K562 (cell line): Measurements from ENCODE around the gene TEPSIN. TPM values are rescaled to one million over a fixed set of nuclear protein-coding genes. Genes with fewer than 3 reads are reported as not detected.

Source experiments
- ATAC-seq: fragments of 200-7000 bp; cut with Tn5 transposase; 3 replicates; pipeline ENCODE4 v1.9.1; 2020; ENCODE audit warnings: moderate library complexity
- BruUV-seq: library from RNA; stranded (reverse); fragments of 400-500 nt; replicated peaks from 2 replicates; lab custom pipeline; 2021; lab: Mats Ljungman, UMichigan
- CTCF ChIA-PET: fragments of 300-600 bp; formaldehyde crosslinking; extraction: SDS; loops from one replicate; lab custom pipeline; 2021; ENCODE audit warnings: low intra/inter-chr PET ratio; lab: Yijun Ruan, JAX
- POLR2A ChIA-PET: fragments of 300-600, 350-650 bp; sonication (Branson Sonifier 250); formaldehyde crosslinking; extraction: SDS; loops from one replicate; lab custom pipeline; 2021; ENCODE audit warnings: antibody characterized with exemption, inconsistent platforms; lab: Yijun Ruan, JAX
- DNase-seq, 4 experiments: peaks; one replicate each; pipeline versions ENCODE4 v3.0.0 to v3.0.0-alpha.2; 2011 to 2018; ENCODE audit warnings: low spot score in 3 of 4, mixed read lengths in 3 of 4; ENCODE audit errors: extremely low read depth in 1 of 4
- FAIRE-seq: peaks from 2 replicates; lab custom pipeline; 2011; peaks lifted over from hg19 to GRCh38; lab: Jason Lieb, UNC
- H2AFZ ChIP-seq: 2 replicates; pipeline ENCODE4 v1.6.0; 2011; ENCODE audit warnings: low read depth, low read length, control low read depth, inconsistent platforms
- H3K27ac ChIP-seq: fragments of 200-600 bp; 3 replicates; pipeline ENCODE4 v1.8.0; 2011; ENCODE audit warnings: low read depth, mild to moderate bottlenecking, control low read depth, inconsistent platforms, low read length, moderate library complexity, mixed read lengths; ENCODE audit errors: extremely low read depth
- H3K27me3 ChIP-seq, 2 experiments: fragments of 300-600 bp in 1 of 2; 2 replicates in 1 of 2; 3 replicates in 1 of 2; pipeline versions ENCODE4 v1.6.0 to v1.8.0; 2011; ENCODE audit warnings: inconsistent platforms in 2 of 2, low read length in 2 of 2, mild to moderate bottlenecking in 1 of 2, mixed read lengths in 1 of 2, moderate library complexity in 1 of 2; ENCODE audit not compliant: control insufficient read depth in 2 of 2, insufficient read depth in 2 of 2
- H3K36me3 ChIP-seq: fragments of 300-600 bp; 3 replicates; pipeline ENCODE4 v1.8.0; 2011; ENCODE audit warnings: mild to moderate bottlenecking, low read length, inconsistent platforms; ENCODE audit not compliant: control insufficient read depth, insufficient read depth
- H3K4me1 ChIP-seq, 2 experiments: fragments of 200-600 bp in 1 of 2; replicated peaks in 1 of 2; 2 replicates in 1 of 2; 3 replicates in 1 of 2; pipeline versions ENCODE4 v1.5.1 to v1.8.0; 2011; ENCODE audit warnings: inconsistent platforms in 2 of 2, low read length in 2 of 2, mild to moderate bottlenecking in 1 of 2, mixed read lengths in 1 of 2, moderate library complexity in 1 of 2; ENCODE audit not compliant: control insufficient read depth in 2 of 2, insufficient read depth in 2 of 2
- H3K4me2 ChIP-seq: 2 replicates; pipeline ENCODE4 v1.6.1; 2011; ENCODE audit warnings: low read length, control low read depth, inconsistent platforms, mixed read lengths; ENCODE audit not compliant: insufficient read depth
- H3K4me3 ChIP-seq: fragments of 200-600 bp; sonication (generic), shearing (Covaris generic); 2 replicates; pipeline ENCODE4 v1.5.1; 2016; ENCODE audit warnings: control low read depth, inconsistent platforms
- H3K79me2 ChIP-seq: fragments of 200-600 bp; 3 replicates; pipeline ENCODE4 v1.8.0; 2011; ENCODE audit warnings: low read length, inconsistent platforms; ENCODE audit not compliant: control insufficient read depth, insufficient read depth
- H3K9ac ChIP-seq, 2 experiments: 2 replicates each; pipeline versions ENCODE4 v1.6.0 to v1.6.1; 2011; ENCODE audit warnings: low read depth in 2 of 2, low read length in 2 of 2, control low read depth in 1 of 2, inconsistent platforms in 1 of 2, mild to moderate bottlenecking in 1 of 2, mixed read lengths in 1 of 2; ENCODE audit not compliant: insufficient read depth in 1 of 2
- H3K9me1 ChIP-seq: one replicate; pipeline ENCODE4 v1.6.0; 2011; ENCODE audit warnings: inconsistent platforms, mild to moderate bottlenecking, low read length, moderate library complexity; ENCODE audit not compliant: control insufficient read depth, insufficient read depth
- H3K9me3 ChIP-seq: replicated peaks from 2 replicates; pipeline ENCODE4 v1.5.1; 2011; ENCODE audit warnings: low read depth, low read length, inconsistent platforms; ENCODE audit not compliant: control insufficient read depth, insufficient read depth
- H4K20me1 ChIP-seq: replicated peaks from 2 replicates; pipeline ENCODE4 v1.6.1; 2011; ENCODE audit warnings: low read length, inconsistent platforms, mixed read lengths; ENCODE audit not compliant: control insufficient read depth, insufficient read depth
- POLR2AphosphoS5 ChIP-seq: IDR thresholded peaks from 2 replicates; pipeline ENCODE4 v1.6.1; 2011; ENCODE audit warnings: mild to moderate bottlenecking, low read depth, low read length, moderate library complexity; ENCODE audit not compliant: control insufficient read depth, insufficient read depth
- RERE ChIP-seq: sonication (generic); formaldehyde crosslinking; IDR thresholded peaks from 2 replicates; pipeline ENCODE4 v1.8.0; 2023; ENCODE audit warnings: missing genetic modification reagents, mild to moderate bottlenecking, borderline replicate concordance
- YY1 ChIP-seq, 3 experiments: IDR thresholded peaks; 2 replicates each; pipeline ENCODE4 v1.6.1; 2011; ENCODE audit warnings: low read length in 2 of 3, mild to moderate bottlenecking in 2 of 3, moderate library complexity in 2 of 3, borderline replicate concordance in 1 of 3, control low read depth in 1 of 3, low read depth in 1 of 3; ENCODE audit not compliant: insufficient read depth in 3 of 3, insufficient replicate concordance in 2 of 3, control insufficient read depth in 1 of 3, insufficient read length in 1 of 3; ENCODE audit errors: extremely low read depth in 1 of 3
- ZFP36 ChIP-seq: fragments of 150-350 bp; IDR thresholded peaks from 2 replicates; pipeline ENCODE4 v1.6.1; 2018; ENCODE audit warnings: low read length, low read depth; ENCODE audit not compliant: partially characterized antibody
- ZNF12 ChIP-seq: sonication (generic); formaldehyde crosslinking; IDR thresholded peaks from 2 replicates; pipeline ENCODE4 v1.4.0; 2020; ENCODE audit warnings: mild to moderate bottlenecking, missing genetic modification reagents
- ZNF512 ChIP-seq: IDR thresholded peaks from 2 replicates; pipeline ENCODE4 v1.6.1; 2016; ENCODE audit warnings: missing genetic modification characterization, missing compliant biosample characterization
- ZNF766 ChIP-seq: fragments of 200-800 bp; sonication (Bioruptor generic); conservative IDR thresholded peaks from 2 replicates; pipeline ENCODE4 v1.6.1; 2016; ENCODE audit warnings: missing genetic modification characterization, missing compliant biosample characterization
- WGBS: fragments of 100-300 bp; shearing (Covaris generic); methylation state at CpG from one replicate; pipeline ENCODE4 v1.1.6; 2016; ENCODE audit warnings: low coverage, mixed read lengths; ENCODE audit not compliant: insufficient coverage; ENCODE audit errors: missing lambda C conversion rate; 5-methylcytosine and 5-hydroxymethylcytosine counted together
- in situ Hi-C: fragments of 300-500 bp; cut with MboI; formaldehyde crosslinking; loops from 4 replicates; pipeline ENCODE4 v1.15.0; 2018; ENCODE audit warnings: inconsistent platforms, mixed read lengths
- intact Hi-C: fragments of 100-400 bp; cut with micrococcal nuclease; formaldehyde crosslinking; loops from 2 replicates; pipeline ENCODE4 v1.14.2; 2022
- polyA plus RNA-seq, 8 experiments: library from polyadenylated mRNA; depleted of rRNA in 4 of 8; stranded (reverse) in 5 of 8; unstranded in 3 of 8; fragments of >200 nt; fragmentation: Nextera tagmentation in 2 of 8; fragmentation: Illumina TruSeq in 1 of 8; extraction: Ambion mirVana in 2 of 8; extraction: Trizol in 1 of 8; gene quantifications; 2 replicates each; pipeline versions ENCODE4 v1.2.1 to v1.2.3, GENCODE V29; 2011 to 2014; ENCODE audit warnings: inconsistent platforms in 1 of 8, missing spikeins in 1 of 8
- total RNA-seq, 7 experiments: library from RNA; depleted of rRNA in 6 of 7; stranded (reverse); fragments of >200 nt in 6 of 7; fragmentation: Illumina TruSeq in 2 of 7; extraction: Trizol in 2 of 7; gene quantifications; 2 replicates each; pipeline versions ENCODE4 v1.2.1 to v1.2.3, GENCODE V29; 2011 to 2021; ENCODE audit warnings: low replicate concordance in 1 of 7
- TF ChIP-seq, protein P1 (sequence below): fragments of 450-650 bp; formaldehyde crosslinking; IDR thresholded peaks from 2 replicates; pipeline ENCODE4 v1.4.0; 2022; ENCODE audit warnings: missing genetic modification characterization

The TEPSIN gene
- total and polyA plus RNA-seq, 9 of the 15 experiments (the other 6 are each of a cell fraction or from before 2014, with no cell fraction given) = 0.80 to 29.8 (median 5.3) TPM

DNA sequence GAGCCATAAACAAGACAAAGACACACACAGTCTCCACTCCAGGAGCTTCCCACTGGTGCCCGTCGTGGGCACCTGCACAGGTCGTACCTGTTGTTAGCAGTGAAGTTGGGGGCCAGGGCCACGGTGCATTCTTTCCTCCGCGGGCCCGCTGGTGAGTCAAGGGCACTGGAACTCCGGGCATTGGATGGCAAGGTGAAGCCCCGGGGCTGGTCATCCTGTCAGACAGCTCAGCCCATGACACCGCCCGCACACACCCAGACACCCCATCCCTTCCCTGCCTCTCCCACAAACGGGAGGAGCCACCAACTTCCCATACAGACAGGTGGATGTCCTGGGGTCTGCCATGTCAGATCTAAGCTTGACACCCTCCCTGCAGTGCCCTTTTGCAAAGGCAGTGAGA, 32.2 kb downstream of the TEPSIN start:
- ChIA-PET CTCF (interaction anchor here (0.7 kb wide), 1 partner anchor 19 kb away, joined by 4 read pairs; no protein-coding TSS in a partner anchor), POLR2A (interaction anchor here (0.6 kb wide), 1 partner anchor 35 kb away, joined by 3 read pairs; no protein-coding TSS in a partner anchor)
- no peaks in the 10 kb centered on the region for H3K9me1 ChIP-seq
- no peaks in the 10 kb centered on the region for H3K9me3 ChIP-seq
- TF ChIP-seq ZFP36 (no peak), YY1 (IDR thresholded peaks at IDR 0.05; ENCODE audit: borderline replicate concordance in 1 of 3, control insufficient read depth in 1 of 3, extremely low read depth in 1 of 3, insufficient read depth in 3 of 3, insufficient read length in 1 of 3, insufficient replicate concordance in 2 of 3, low read depth in 1 of 3, low read length in 2 of 3) (no peak), ZNF12 (no peak), ZNF512 (no peak), POLR2AphosphoS5 (no peak), ZNF766 (CRISPR knock-in tag) (no peak), RERE (CRISPR knock-in tag) (no peak)
- TF ChIP-seq, protein P1, sequence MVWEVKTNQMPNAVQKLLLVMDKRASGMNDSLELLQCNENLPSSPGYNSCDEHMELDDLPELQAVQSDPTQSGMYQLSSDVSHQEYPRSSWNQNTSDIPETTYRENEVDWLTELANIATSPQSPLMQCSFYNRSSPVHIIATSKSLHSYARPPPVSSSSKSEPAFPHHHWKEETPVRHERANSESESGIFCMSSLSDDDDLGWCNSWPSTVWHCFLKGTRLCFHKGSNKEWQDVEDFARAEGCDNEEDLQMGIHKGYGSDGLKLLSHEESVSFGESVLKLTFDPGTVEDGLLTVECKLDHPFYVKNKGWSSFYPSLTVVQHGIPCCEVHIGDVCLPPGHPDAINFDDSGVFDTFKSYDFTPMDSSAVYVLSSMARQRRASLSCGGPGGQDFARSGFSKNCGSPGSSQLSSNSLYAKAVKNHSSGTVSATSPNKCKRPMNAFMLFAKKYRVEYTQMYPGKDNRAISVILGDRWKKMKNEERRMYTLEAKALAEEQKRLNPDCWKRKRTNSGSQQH = no peak
- no TSS peak for BruUV-seq
- no peak overlapping the region for H3K9ac ChIP-seq
- H3K4me2 ChIP-seq = no peak overlapping the region
- DNase-seq (no peak), ATAC-seq (no peak), FAIRE-seq (no peak)
- H3K27me3 ChIP-seq = no peaks in the 10 kb centered on the region
- H3K4me1 ChIP-seq = peaks cover 0 to 16% of the 10 kb centered on the region in 2 experiments; a peak in 2 of 5 replicates
- in situ Hi-C loops = no loop called here
- no peak overlapping the region for H3K27ac ChIP-seq
- 87% methylated on average over 9 of the region's 12 CpGs for WGBS
- H3K36me3 ChIP-seq = 0 out of 3 replicates have a peak, but pooled peaks cover 3% of the 10 kb centered on the region
- intact Hi-C loops = no loop called here
- no peaks in the 10 kb centered on the region for H3K79me2 ChIP-seq
- H3K4me3 ChIP-seq = no peak overlapping the region
- H2AFZ ChIP-seq = no peak overlapping the region
- H4K20me1 ChIP-seq = no peaks in the 10 kb centered on the region
